Lower lobe of right lung (tissue), 2 donors: Measurements from ENCODE around the gene FOXP1. TPM values are rescaled to one million over a fixed set of nuclear protein-coding genes. Genes with fewer than 3 reads are reported as not detected.

ENCODE experiments used
- ATAC-seq, 2 donors: fragments of 200-7000 bp; cut with Tn5 transposase; one replicate each; pipeline ENCODE4 v1.9.1; 2020 to 2022; ENCODE audit warnings: mild to moderate bottlenecking in 2 of 2, moderate library complexity in 2 of 2
- DNase-seq: peaks from one replicate; pipeline ENCODE4 v3.0.0-alpha.2; 2020
- H3K27ac ChIP-seq: fragments of 200-600 bp; one replicate; pipeline ENCODE4 v1.8.0; 2022
- H3K27me3 ChIP-seq: fragments of 200-600 bp; one replicate; pipeline ENCODE4 v1.8.0; 2022; ENCODE audit warnings: low read depth
- H3K36me3 ChIP-seq: fragments of 200-600 bp; one replicate; pipeline ENCODE4 v1.8.0; 2022; ENCODE audit warnings: mild to moderate bottlenecking
- H3K4me1 ChIP-seq: fragments of 200-600 bp; one replicate; pipeline ENCODE4 v1.8.0; 2022
- H3K4me3 ChIP-seq: fragments of 200-600 bp; one replicate; pipeline ENCODE4 v1.8.0; 2022; ENCODE audit warnings: mild to moderate bottlenecking
- H3K9me3 ChIP-seq: fragments of 200-600 bp; one replicate; pipeline ENCODE4 v1.8.0; 2022
- intact Hi-C: fragments of 100-400 bp; cut with DNase I; formaldehyde crosslinking; loops from one replicate; pipeline ENCODE4 v1.11.0; 2022
- total RNA-seq: library from RNA; stranded (reverse); fragmentation: NEBNext Ultra II Directional; extraction: Animal tissue kit (Norgen Biotek cat#: 25700); gene quantifications from one replicate; pipeline ENCODE4 v1.2.1, GENCODE V29; 2021
- TF ChIP-seq, protein P1 (sequence below): fragments of 200-600 bp; IDR thresholded peaks from one replicate; pipeline ENCODE4 v1.8.0; 2022; ENCODE audit warnings: antibody characterized with exemption, mild to moderate bottlenecking
- donor health status: DM: no; HTN: yes; CAD: no; lungs with severe emphysema.

Gene FOXP1
- total RNA-seq, 1 donor from 2014 or later = 138 TPM

- peak overlapping the region; percentile 93 for H3K27ac ChIP-seq
- DNase-seq (no peak), ATAC-seq (no peak)
- TF ChIP-seq, protein P1, sequence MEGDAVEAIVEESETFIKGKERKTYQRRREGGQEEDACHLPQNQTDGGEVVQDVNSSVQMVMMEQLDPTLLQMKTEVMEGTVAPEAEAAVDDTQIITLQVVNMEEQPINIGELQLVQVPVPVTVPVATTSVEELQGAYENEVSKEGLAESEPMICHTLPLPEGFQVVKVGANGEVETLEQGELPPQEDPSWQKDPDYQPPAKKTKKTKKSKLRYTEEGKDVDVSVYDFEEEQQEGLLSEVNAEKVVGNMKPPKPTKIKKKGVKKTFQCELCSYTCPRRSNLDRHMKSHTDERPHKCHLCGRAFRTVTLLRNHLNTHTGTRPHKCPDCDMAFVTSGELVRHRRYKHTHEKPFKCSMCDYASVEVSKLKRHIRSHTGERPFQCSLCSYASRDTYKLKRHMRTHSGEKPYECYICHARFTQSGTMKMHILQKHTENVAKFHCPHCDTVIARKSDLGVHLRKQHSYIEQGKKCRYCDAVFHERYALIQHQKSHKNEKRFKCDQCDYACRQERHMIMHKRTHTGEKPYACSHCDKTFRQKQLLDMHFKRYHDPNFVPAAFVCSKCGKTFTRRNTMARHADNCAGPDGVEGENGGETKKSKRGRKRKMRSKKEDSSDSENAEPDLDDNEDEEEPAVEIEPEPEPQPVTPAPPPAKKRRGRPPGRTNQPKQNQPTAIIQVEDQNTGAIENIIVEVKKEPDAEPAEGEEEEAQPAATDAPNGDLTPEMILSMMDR = no peak
- intact Hi-C loops = no loop called here
- peak overlapping the region; percentile 85 for H3K4me3 ChIP-seq
- H3K27me3 ChIP-seq = no peaks in the 10 kb centered on the region
- H3K4me1 ChIP-seq = peaks cover 61% of the 10 kb centered on the region
- no peaks in the 10 kb centered on the region for H3K9me3 ChIP-seq
- H3K36me3 ChIP-seq = no peaks in the 10 kb centered on the region
Measured at GRCh38 chr3:71580636-71581456, 2.7 kb downstream of the FOXP1 start.

- H3K4me1 ChIP-seq = peaks cover 52% of the 10 kb centered on the region
- peak overlapping the region; percentile 85 for H3K4me3 ChIP-seq
- H3K27ac ChIP-seq = peak overlapping the region; percentile 93
- TF ChIP-seq, protein P1 = no peak
- no peak for ATAC-seq
- no peak for DNase-seq
- intact Hi-C loops = no loop called here
- no peaks in the 10 kb centered on the region for H3K36me3 ChIP-seq
- no peaks in the 10 kb centered on the region for H3K9me3 ChIP-seq
- H3K27me3 ChIP-seq = no peaks in the 10 kb centered on the region
Measured at GRCh38 chr3:71579935-71580406, 3.6 kb downstream of the FOXP1 start.

DNA sequence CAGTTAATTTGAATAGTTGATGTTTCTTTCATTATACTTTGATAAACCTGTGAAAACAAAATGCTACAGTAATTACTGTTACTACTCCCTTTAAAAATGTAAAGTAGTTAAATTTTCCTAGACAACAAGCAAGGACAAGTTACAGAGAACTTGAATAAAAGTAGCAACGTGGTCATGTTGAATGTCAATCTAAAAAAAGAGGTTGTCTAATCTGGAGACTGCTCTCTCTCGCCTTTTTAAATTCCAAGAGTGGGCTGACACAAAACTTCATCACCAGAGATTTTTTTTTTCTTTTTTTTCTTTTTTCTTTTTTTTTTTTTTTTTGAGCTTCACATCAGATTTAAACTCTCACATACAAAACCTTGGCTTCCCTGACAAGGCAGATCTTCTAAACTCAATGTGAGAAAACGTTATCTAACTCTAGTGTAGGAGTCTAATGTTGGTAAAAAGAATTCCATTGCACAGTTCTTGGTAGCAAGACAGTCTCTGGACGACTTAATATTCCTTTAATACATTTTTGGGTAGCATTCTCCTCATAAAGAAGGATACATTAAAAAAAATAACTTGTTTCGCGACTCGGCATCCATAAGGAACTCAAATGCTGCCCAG is 4.1 kb downstream of the FOXP1 start:
- TF ChIP-seq, protein P1 = no peak
- ATAC-seq (no peak), DNase-seq (no peak)
- H3K4me3 ChIP-seq = peak overlapping the region; percentile 85
- H3K36me3 ChIP-seq = no peaks in the 10 kb centered on the region
- H3K4me1 ChIP-seq = peaks cover 47% of the 10 kb centered on the region
- no peaks in the 10 kb centered on the region for H3K9me3 ChIP-seq
- intact Hi-C loops = no loop called here
- no peaks in the 10 kb centered on the region for H3K27me3 ChIP-seq
- peak overlapping the region; percentile 93 for H3K27ac ChIP-seq

GRCh38 chr3:71578054-71578751 is 5.3 kb downstream of the FOXP1 start:
- no peaks in the 10 kb centered on the region for H3K36me3 ChIP-seq
- peak overlapping the region; percentile 38 for H3K27ac ChIP-seq
- peaks cover 47% of the 10 kb centered on the region for H3K4me1 ChIP-seq
- H3K27me3 ChIP-seq = no peaks in the 10 kb centered on the region
- intact Hi-C loops = no loop called here
- ATAC-seq (no peak), DNase-seq (no peak)
- H3K9me3 ChIP-seq = no peaks in the 10 kb centered on the region
- TF ChIP-seq, protein P1 = no peak
- peak overlapping the region; percentile 85 for H3K4me3 ChIP-seq

- peaks cover 47% of the 10 kb centered on the region for H3K4me1 ChIP-seq
- DNase-seq = no peak
Measured at GRCh38 chr3:71577011-71577410, 6.5 kb downstream of the FOXP1 start.

More at GRCh38 chr3:71577011-71577410, 6.5 kb downstream of the FOXP1 start:
- intact Hi-C loops = no loop called here
- no peaks in the 10 kb centered on the region for H3K27me3 ChIP-seq
- H3K36me3 ChIP-seq = peaks cover under 1% of the 10 kb centered on the region
- ATAC-seq = no peak
- H3K4me3 ChIP-seq = peak overlapping the region; percentile 6
- TF ChIP-seq, protein P1 = no peak
- peak overlapping the region; percentile 39 for H3K27ac ChIP-seq
- H3K9me3 ChIP-seq = no peaks in the 10 kb centered on the region
